IMR-90 (cell line): ENCODE data around the gene USPL1. TPM values are rescaled to one million over a fixed set of nuclear protein-coding genes. Genes with fewer than 3 reads are reported as not detected.
A peak's percentile ranks its signal among the peaks of the same experiment; 100 is the strongest.

ENCODE experiments used
- ATAC-seq: fragments of 200-7000 bp; cut with Tn5 transposase; 2 replicates; pipeline ENCODE4 v1.9.1; 2020; ENCODE audit warnings: low read depth, mild to moderate bottlenecking, moderate library complexity
- BruUV-seq: library from RNA; stranded (reverse); fragments of 400-500 nt; replicated peaks from 2 replicates; lab custom pipeline; 2021; lab: Mats Ljungman, UMichigan
- CTCF ChIA-PET: fragments of 300-600 bp; formaldehyde crosslinking; extraction: SDS; loops from one replicate; lab custom pipeline; 2021; ENCODE audit warnings: antibody characterized with exemption; lab: Yijun Ruan, JAX
- POLR2A ChIA-PET: fragments of 300-600 bp; sonication (Branson Sonifier 250); formaldehyde crosslinking; loops from one replicate; lab custom pipeline; 2022; ENCODE audit warnings: antibody characterized with exemption; ENCODE audit not compliant: unreplicated experiment; lab: Charles Lee
- DNase-seq: peaks from one replicate; pipeline ENCODE4 v3.0.0; 2013
- H2AFZ ChIP-seq: replicated peaks from 2 replicates; pipeline ENCODE3; 2013; ENCODE audit warnings: low read length, mild to moderate bottlenecking; ENCODE audit not compliant: poor library complexity
- H2AK5ac ChIP-seq: 2 replicates; pipeline ENCODE4 v1.6.1; 2013; ENCODE audit warnings: low read depth, low read length, inconsistent platforms
- H2AK9ac ChIP-seq: replicated peaks from 2 replicates; pipeline ENCODE3; 2013; ENCODE audit warnings: mild to moderate bottlenecking, low read depth, low read length, moderate library complexity; ENCODE audit not compliant: poor library complexity
- H2BK120ac ChIP-seq: 2 replicates; pipeline ENCODE4 v1.6.1; 2013; ENCODE audit warnings: low read depth, low read length, inconsistent platforms
- H2BK15ac ChIP-seq: 3 replicates; pipeline ENCODE4 v1.6.1; 2013; ENCODE audit warnings: low read depth, low read length, inconsistent platforms
- H2BK20ac ChIP-seq: 2 replicates; pipeline ENCODE4 v1.6.1; 2013; ENCODE audit warnings: low read depth, mild to moderate bottlenecking, inconsistent platforms, low read length, moderate library complexity
- H2BK5ac ChIP-seq: 2 replicates; pipeline ENCODE4 v1.6.1; 2013; ENCODE audit warnings: mild to moderate bottlenecking, low read depth, low read length, inconsistent platforms; ENCODE audit not compliant: poor library complexity, severe bottlenecking
- H3K14ac ChIP-seq: replicated peaks from 2 replicates; pipeline ENCODE4 v1.6.1; 2013; ENCODE audit warnings: low read depth, low read length, inconsistent platforms
- H3K18ac ChIP-seq: 2 replicates; pipeline ENCODE4 v1.6.1; 2013; ENCODE audit warnings: low read depth, low read length, control low read depth
- H3K23ac ChIP-seq: 2 replicates; pipeline ENCODE4 v1.6.1; 2013; ENCODE audit warnings: low read depth, low read length, inconsistent platforms
- H3K27ac ChIP-seq: 2 replicates; pipeline ENCODE4 v1.5.1; 2013; ENCODE audit warnings: mild to moderate bottlenecking, control low read depth, low read length; ENCODE audit not compliant: insufficient read depth
- H3K27me3 ChIP-seq: 2 replicates; pipeline ENCODE4 v1.6.1; 2013; ENCODE audit warnings: low read length; ENCODE audit not compliant: control insufficient read depth, insufficient read depth
- H3K36me3 ChIP-seq: 2 replicates; pipeline ENCODE4 v1.6.1; 2013; ENCODE audit warnings: low read length, mixed read lengths; ENCODE audit not compliant: control insufficient read depth, insufficient read depth
- H3K4ac ChIP-seq: 2 replicates; pipeline ENCODE4 v1.6.1; 2013; ENCODE audit warnings: low read depth, low read length, inconsistent platforms
- H3K4me1 ChIP-seq: 2 replicates; pipeline ENCODE4 v1.6.1; 2013; ENCODE audit warnings: low read length, mixed read lengths; ENCODE audit not compliant: control insufficient read depth, insufficient read depth
- H3K4me2 ChIP-seq: 2 replicates; pipeline ENCODE4 v1.6.1; 2013; ENCODE audit warnings: low read depth, mild to moderate bottlenecking, control low read depth, low read length, moderate library complexity
- H3K4me3 ChIP-seq: 2 replicates; pipeline ENCODE4 v1.5.1; 2013; ENCODE audit warnings: low read depth, mild to moderate bottlenecking, control low read depth, low read length, moderate library complexity; ENCODE audit not compliant: insufficient read depth
- H3K56ac ChIP-seq: 2 replicates; pipeline ENCODE4 v1.6.1; 2013; ENCODE audit warnings: low read length, inconsistent platforms; ENCODE audit not compliant: insufficient read depth; ENCODE audit errors: extremely low read depth
- H3K79me1 ChIP-seq, 2 experiments: 2 replicates each; pipeline ENCODE4 v1.6.1; 2013; ENCODE audit warnings: low read length in 2 of 2, inconsistent platforms in 1 of 2, low read depth in 1 of 2
- H3K9ac ChIP-seq: 2 replicates; pipeline ENCODE4 v1.6.1; 2013; ENCODE audit warnings: low read depth, low read length, control low read depth
- H3K9me1 ChIP-seq: 2 replicates; pipeline ENCODE4 v1.6.1; 2013; ENCODE audit warnings: low read length, inconsistent platforms; ENCODE audit not compliant: insufficient read depth
- H3K9me3 ChIP-seq: 2 replicates; pipeline ENCODE4 v1.6.1; 2013; ENCODE audit warnings: low read length; ENCODE audit not compliant: control insufficient read depth, insufficient read depth
- H4K20me1 ChIP-seq: 2 replicates; pipeline ENCODE4 v1.6.1; 2013; ENCODE audit warnings: low read length, inconsistent platforms; ENCODE audit not compliant: insufficient read depth
- H4K5ac ChIP-seq: 2 replicates; pipeline ENCODE4 v1.6.1; 2013; ENCODE audit warnings: mild to moderate bottlenecking, low read depth, low read length, control low read depth
- H4K8ac ChIP-seq, 2 experiments: 2 replicates each; pipeline ENCODE4 v1.6.1; 2013; ENCODE audit warnings: low read depth in 2 of 2, low read length in 2 of 2, control low read depth in 1 of 2, inconsistent platforms in 1 of 2
- H4K91ac ChIP-seq: 2 replicates; pipeline ENCODE4 v1.6.1; 2013; ENCODE audit warnings: low read depth, low read length, inconsistent platforms; ENCODE audit not compliant: insufficient read depth
- FOS ChIP-seq: fragments of 150-350 bp; IDR thresholded peaks from 2 replicates; pipeline ENCODE4 v1.6.1; 2016; ENCODE audit warnings: low read depth, low read length
- NFE2L2 ChIP-seq: fragments of 150-350 bp; IDR thresholded peaks from 2 replicates; pipeline ENCODE4 v1.6.1; 2016; ENCODE audit warnings: low read depth, mild to moderate bottlenecking, low read length
- WGBS, 2 experiments: methylation state at CpG; one replicate each; pipeline versions ENCODE4 v1.1.5 to v1.1.7; 2013; ENCODE audit warnings: missing lambda C conversion rate in 2 of 2; ENCODE audit not compliant: insufficient read length in 1 of 2; ENCODE audit errors: extremely low coverage in 2 of 2; 5-methylcytosine and 5-hydroxymethylcytosine counted together
- dilution Hi-C: fragments of 300-500 bp; cut with HindIII; formaldehyde crosslinking; loops from one replicate; pipeline ENCODE4 v1.14.3; 2018; ENCODE audit warnings: low sequenced_read_pairs; ENCODE audit not compliant: unreplicated experiment
- in situ Hi-C: fragments of 300-500 bp; cut with MboI; formaldehyde crosslinking; loops from 3 replicates; pipeline ENCODE4 v1.14.3; 2019; ENCODE audit warnings: low sequenced_read_pairs, inconsistent platforms, mixed read lengths
- intact Hi-C: fragments of 100-400 bp; cut with micrococcal nuclease; formaldehyde crosslinking; loops from 2 replicates; pipeline ENCODE4 v1.10.0; 2022
- polyA plus RNA-seq, 3 experiments: library from polyadenylated mRNA; depleted of rRNA; stranded (reverse); fragments of >200 nt; gene quantifications; 2 replicates each; pipeline ENCODE4 v1.2.3, GENCODE V29; 2012; ENCODE audit warnings: low replicate concordance in 1 of 3
- total RNA-seq: library from RNA; depleted of rRNA; stranded (reverse); fragments of >200 nt; gene quantifications from 2 replicates; pipeline ENCODE4 v1.2.3, GENCODE V29; 2012

USPL1 gene
- total and polyA plus RNA-seq, 2 of the 4 experiments (the other 2 are of a cell fraction) = 12.1 to 15.4 TPM

- DNase-seq (no peak), ATAC-seq (no peak)
- peak overlapping the region; percentile 7; the same call in 1 of the 2 replicates for H2BK120ac ChIP-seq
- H3K9me3 ChIP-seq = no peaks in the 10 kb centered on the region; the same call in 1 of the 2 replicates
- no peak overlapping the region for H2AFZ ChIP-seq
- ChIA-PET CTCF (no interaction called here), POLR2A (no interaction called here)
- dilution Hi-C loops = no loop called here
- H3K27me3 ChIP-seq = no peaks in the 10 kb centered on the region
- H4K91ac ChIP-seq = no peak overlapping the region
- intact Hi-C loops = no loop called here
- no peak overlapping the region for H4K8ac ChIP-seq
- WGBS, 2 experiments = no CpG with 5 or more reads among the region's 8 CpGs
- no peak overlapping the region for H4K5ac ChIP-seq
- H2AK5ac ChIP-seq = 0 out of 2 replicates have a peak overlapping the region, but pooled peaks have one; percentile 1
- TF ChIP-seq NFE2L2 (no peak), FOS (no peak)
- H4K20me1 ChIP-seq = no peaks in the 10 kb centered on the region
- 0 out of 2 replicates have a peak overlapping the region, but pooled peaks have one; percentile 32 for H3K4ac ChIP-seq
- H3K4me1 ChIP-seq = peaks cover 18% of the 10 kb centered on the region
- in situ Hi-C loops = no loop called here
- BruUV-seq = no TSS peak
- no peak overlapping the region for H3K4me3 ChIP-seq
- no peak overlapping the region; the same call in 1 of the 2 replicates for H2BK20ac ChIP-seq
- no peak overlapping the region for H3K56ac ChIP-seq
- H3K9me1 ChIP-seq = peaks cover 6% of the 10 kb centered on the region; the same call in 1 of the 2 replicates
- H3K9ac ChIP-seq = no peak overlapping the region
- H3K18ac ChIP-seq = no peak overlapping the region
- H2AK9ac ChIP-seq = no peak overlapping the region
- H3K4me2 ChIP-seq = no peak overlapping the region
- no peaks in the 10 kb centered on the region for H3K36me3 ChIP-seq
- no peak overlapping the region for H2BK5ac ChIP-seq
- no peaks in the 10 kb centered on the region for H3K79me1 ChIP-seq
- peak overlapping the region; percentile 14; the same call in 1 of the 2 replicates for H3K14ac ChIP-seq
- no peak overlapping the region for H3K27ac ChIP-seq
- H3K23ac ChIP-seq = peak overlapping the region; percentile 43; the same call in 1 of the 2 replicates
- 0 out of 3 replicates have a peak overlapping the region, but pooled peaks have one; percentile 56 for H2BK15ac ChIP-seq
Measured at GRCh38 chr13:30685320-30685859, 67.7 kb downstream of the USPL1 start.
